NT2/D1 (cell line): ENCODE measurements around the gene FNDC3B.

Experiments
- SUZ12 ChIP-seq: IDR thresholded peaks from 2 replicates; pipeline ENCODE4 v1.6.1; 2011; ENCODE audit not compliant: insufficient read length, insufficient read depth; ENCODE audit errors: extremely low read depth
- YY1 ChIP-seq: IDR thresholded peaks from 2 replicates; pipeline ENCODE4 v1.6.1; 2011; ENCODE audit not compliant: insufficient read length, insufficient read depth
- ZNF274 ChIP-seq: IDR thresholded peaks from 2 replicates; pipeline ENCODE4 v1.6.1; 2011; ENCODE audit warnings: mild to moderate bottlenecking, low read depth, low read length

- TF ChIP-seq YY1: peak; percentile 73
- TF ChIP-seq ZNF274: no peak
- TF ChIP-seq SUZ12: no peak
Observed at GRCh38 chr3:172039436-172040077, at the start of gene FNDC3B.
